ENCODE measurements around the gene HOXC12.

The HOXC12 gene, protein sequence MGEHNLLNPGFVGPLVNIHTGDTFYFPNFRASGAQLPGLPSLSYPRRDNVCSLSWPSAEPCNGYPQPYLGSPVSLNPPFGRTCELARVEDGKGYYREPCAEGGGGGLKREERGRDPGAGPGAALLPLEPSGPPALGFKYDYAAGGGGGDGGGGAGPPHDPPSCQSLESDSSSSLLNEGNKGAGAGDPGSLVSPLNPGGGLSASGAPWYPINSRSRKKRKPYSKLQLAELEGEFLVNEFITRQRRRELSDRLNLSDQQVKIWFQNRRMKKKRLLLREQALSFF

DNA sequence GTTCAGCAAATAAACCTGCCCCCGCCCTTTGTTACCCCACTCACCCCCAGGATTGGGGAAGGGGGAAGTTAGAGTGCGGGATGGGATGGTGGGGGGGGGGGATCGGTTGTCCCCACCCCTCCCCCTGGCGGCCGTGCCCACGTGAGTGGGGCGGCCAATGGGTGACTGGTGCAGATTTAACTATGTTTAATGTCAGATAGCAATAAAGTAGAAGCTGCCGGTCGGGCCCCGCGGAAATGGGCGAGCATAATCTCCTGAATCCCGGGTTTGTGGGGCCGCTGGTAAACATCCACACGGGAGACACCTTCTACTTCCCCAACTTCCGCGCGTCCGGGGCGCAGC lies at the start of gene HOXC12:
HOXC12 (plus strand) TSS at position 210 of the 342 bp plus-strand sequence; CDS start at position 237, 27 bp downstream.
- Histone ChIP-seq H4K20me1 (peaks cover 100% of the 10 kb centered on the region), H3K4me1 (peaks cover 9% of the 10 kb centered on the region; the same call in 1 of the 2 replicates), H3K4me3 (0 out of 2 replicates have a peak within 1 kb of the TSS, but pooled peaks have one; percentile 14), H3K36me3 (no peaks in the 10 kb centered on the region), H3K9me3 (peaks cover 27% of the 10 kb centered on the region), H3K27me3 (peaks cover 100% of the 10 kb centered on the region), H3K4me2 (no peak within 1 kb of the TSS), H3K9ac (no peak within 1 kb of the TSS), H3K27ac (no peak within 1 kb of the TSS)
- no peak for TF ChIP-seq Cebpa-rat (IDR thresholded peaks at IDR 0.05)

DNA sequence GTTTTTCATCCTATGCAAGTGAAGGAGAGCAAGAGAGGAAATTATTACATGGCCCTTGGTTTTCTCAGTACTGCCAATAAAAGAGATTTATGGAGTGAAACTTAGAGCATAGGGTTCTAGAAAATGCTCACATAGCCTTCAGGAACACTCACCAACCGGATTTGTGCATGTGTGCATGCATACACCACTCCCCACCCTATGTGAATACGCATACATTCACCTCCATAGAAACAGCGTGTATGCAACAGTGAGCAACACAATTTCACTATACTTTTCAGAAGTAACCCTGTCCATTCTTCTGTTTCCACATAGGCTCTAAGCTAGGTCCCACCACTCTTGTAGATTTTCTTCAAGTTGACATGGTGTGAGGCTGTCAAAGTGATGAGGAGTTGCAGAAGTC lies 47.6 kb upstream of the HOXC12 start:
- Histone ChIP-seq H4K20me1 (no peaks in the 10 kb centered on the region), H3K4me3 (no peak overlapping the region), H3K27ac (no peak overlapping the region), H3K9me3 (no peaks in the 10 kb centered on the region), H3K4me2 (no peak overlapping the region), H3K9ac (no peak overlapping the region), H3K36me3 (no peaks in the 10 kb centered on the region), H3K27me3 (peaks cover 3% of the 10 kb centered on the region; the same call in 1 of the 2 replicates), H3K4me1 (no peaks in the 10 kb centered on the region)
- TF ChIP-seq Cebpa-rat (IDR thresholded peaks at IDR 0.05): no peak

DNA sequence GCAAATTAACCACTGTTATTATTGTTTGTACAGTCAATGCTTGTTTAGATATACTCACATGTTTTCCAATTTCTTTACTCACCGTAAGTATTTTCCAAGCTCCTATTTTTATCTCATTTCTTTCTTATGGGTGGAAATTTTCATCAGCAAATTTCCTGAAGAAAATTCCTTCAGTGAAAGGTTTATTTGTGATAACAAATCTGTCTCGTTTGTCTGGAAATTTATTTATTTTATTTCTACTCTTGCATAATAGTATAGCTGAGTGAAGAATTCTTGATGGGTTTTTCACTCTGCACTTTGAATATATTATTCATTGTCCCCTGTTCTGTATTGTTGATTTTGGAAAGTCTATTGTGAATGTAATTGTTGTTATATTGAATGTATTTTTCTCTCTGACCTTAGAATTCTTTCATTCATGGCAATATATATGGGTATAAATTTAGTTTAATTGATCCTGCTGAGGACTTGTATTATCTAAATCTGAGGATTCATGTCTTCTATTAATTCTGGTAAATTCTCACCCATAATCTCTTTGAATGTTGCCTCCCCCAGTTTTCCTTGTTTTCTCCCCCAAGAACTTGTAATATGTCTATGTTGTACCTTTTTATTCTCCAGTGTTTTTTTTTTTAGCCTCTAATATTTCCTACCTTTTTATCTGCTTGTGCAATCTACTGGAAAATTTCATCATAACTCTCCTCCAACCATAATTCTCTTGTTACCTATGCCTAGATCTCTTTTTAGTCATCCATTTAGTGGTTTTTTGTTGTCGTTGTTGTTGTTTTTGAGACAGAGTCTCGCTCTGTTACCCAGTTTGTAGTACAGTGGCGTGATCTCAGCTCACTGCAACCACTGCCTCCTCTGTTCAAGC lies 37.7 kb upstream of the HOXC12 start:
- H3K27me3 ChIP-seq: peaks cover 12% of the 10 kb centered on the region; the same call in 1 of the 2 replicates
- H3K4me2 ChIP-seq: no peak overlapping the region
- H3K4me3 ChIP-seq: no peak overlapping the region
- TF ChIP-seq Cebpa-rat (IDR thresholded peaks at IDR 0.05): no peak
- no peak overlapping the region for H3K27ac ChIP-seq
- no peak overlapping the region for H3K9ac ChIP-seq
- no peaks in the 10 kb centered on the region for H3K4me1 ChIP-seq
- H3K9me3 ChIP-seq: no peaks in the 10 kb centered on the region
- no peaks in the 10 kb centered on the region for H4K20me1 ChIP-seq
- H3K36me3 ChIP-seq: no peaks in the 10 kb centered on the region

DNA sequence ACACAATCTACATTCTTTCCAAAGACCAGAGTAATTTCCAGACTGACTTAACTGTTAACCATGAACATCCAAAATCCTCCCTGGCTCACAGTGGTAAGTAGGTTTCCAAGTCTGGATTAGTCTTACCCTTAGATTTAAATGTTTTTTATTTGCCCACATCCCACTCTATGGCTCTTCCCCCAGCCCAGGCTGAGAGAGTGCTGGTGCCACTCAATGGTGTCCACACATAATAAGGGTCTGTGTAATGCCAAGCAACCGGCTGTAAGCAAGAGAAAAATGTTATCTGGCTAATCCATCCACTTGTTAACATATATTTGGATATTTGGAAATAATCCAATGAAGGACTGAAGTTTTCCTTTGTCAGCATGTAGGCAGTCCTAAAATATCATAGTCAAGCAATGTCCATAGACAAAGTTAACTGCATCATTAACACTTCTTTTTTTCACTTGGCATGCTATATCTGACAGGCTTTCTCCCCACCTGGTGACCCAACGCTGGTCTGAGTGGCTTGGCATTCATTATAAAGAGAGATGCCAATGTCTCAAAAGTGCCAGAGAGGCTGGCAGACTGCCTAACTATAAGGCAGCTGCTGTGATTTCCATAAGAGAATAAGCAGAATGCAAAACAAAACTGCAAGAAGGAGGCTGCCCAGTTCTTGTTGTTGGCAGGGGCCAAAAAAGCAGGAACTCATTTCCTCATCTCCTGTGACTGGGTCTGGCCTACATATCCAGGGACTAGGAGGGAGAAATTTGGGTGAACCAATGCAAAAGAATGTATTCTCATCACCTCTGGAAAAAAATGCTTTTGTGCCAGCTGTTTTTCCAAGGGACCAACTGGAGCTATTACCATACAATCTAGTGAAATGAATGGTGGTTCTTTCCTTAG lies 29.9 kb upstream of the HOXC12 start:
- no peak overlapping the region for H3K4me3 ChIP-seq
- no peak for TF ChIP-seq Cebpa-rat (IDR thresholded peaks at IDR 0.05)
- no peaks in the 10 kb centered on the region for H3K4me1 ChIP-seq
- H3K36me3 ChIP-seq: no peaks in the 10 kb centered on the region
- peaks cover 30% of the 10 kb centered on the region for H3K9me3 ChIP-seq
- no peak overlapping the region for H3K4me2 ChIP-seq
- H3K27ac ChIP-seq: no peak overlapping the region
- peaks cover 29% of the 10 kb centered on the region; the same call in 1 of the 2 replicates for H4K20me1 ChIP-seq
- H3K9ac ChIP-seq: no peak overlapping the region
- peaks cover 76% of the 10 kb centered on the region for H3K27me3 ChIP-seq

DNA sequence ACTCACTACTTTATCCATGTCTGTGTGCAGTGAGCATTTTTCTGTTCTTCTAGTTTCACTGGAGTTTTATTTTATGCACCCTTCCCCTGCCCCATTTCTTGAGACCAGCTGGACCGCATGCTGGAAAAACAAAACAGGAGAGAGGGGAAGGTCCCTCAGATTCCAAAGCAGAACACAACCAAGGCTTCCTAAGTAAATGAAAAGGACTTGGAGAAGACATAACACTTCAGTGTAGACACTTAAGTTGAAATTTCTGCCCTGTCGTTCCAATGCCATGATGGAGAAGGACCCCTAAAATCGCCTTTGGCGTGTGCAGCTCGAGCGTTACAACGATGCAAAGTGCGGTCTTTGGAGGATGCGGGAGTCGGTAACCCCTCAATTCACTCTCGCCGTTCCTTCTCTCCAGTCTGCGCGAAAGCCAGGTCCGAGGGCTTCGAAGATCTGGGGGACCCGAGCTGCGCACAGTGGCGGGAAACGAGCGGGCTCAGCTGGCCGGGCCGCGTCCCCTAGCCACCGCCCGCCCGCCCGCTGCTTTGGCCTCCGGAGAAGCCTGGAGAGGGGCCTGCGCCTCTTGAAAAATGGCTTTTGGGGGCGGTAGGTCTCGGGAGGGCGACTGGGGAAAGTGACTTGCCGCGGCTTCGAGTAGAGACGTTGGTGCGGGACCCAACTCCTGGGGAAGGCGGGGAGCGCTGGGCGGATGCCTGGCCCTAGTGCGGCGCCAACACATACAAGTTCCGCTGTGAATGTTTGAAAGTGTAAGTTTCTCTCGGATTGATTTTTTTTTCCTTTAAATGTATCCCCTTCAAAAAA lies 27.3 kb upstream of the HOXC12 start:
- no peak overlapping the region for H3K4me2 ChIP-seq
- no peak overlapping the region for H3K27ac ChIP-seq
- peaks cover 49% of the 10 kb centered on the region; the same call in 1 of the 2 replicates for H4K20me1 ChIP-seq
- no peaks in the 10 kb centered on the region for H3K4me1 ChIP-seq
- H3K27me3 ChIP-seq: peaks cover 100% of the 10 kb centered on the region
- no peak for TF ChIP-seq Cebpa-rat (IDR thresholded peaks at IDR 0.05)
- H3K36me3 ChIP-seq: no peaks in the 10 kb centered on the region
- no peak overlapping the region for H3K9ac ChIP-seq
- H3K9me3 ChIP-seq: peaks cover 44% of the 10 kb centered on the region
- no peak overlapping the region for H3K4me3 ChIP-seq

DNA sequence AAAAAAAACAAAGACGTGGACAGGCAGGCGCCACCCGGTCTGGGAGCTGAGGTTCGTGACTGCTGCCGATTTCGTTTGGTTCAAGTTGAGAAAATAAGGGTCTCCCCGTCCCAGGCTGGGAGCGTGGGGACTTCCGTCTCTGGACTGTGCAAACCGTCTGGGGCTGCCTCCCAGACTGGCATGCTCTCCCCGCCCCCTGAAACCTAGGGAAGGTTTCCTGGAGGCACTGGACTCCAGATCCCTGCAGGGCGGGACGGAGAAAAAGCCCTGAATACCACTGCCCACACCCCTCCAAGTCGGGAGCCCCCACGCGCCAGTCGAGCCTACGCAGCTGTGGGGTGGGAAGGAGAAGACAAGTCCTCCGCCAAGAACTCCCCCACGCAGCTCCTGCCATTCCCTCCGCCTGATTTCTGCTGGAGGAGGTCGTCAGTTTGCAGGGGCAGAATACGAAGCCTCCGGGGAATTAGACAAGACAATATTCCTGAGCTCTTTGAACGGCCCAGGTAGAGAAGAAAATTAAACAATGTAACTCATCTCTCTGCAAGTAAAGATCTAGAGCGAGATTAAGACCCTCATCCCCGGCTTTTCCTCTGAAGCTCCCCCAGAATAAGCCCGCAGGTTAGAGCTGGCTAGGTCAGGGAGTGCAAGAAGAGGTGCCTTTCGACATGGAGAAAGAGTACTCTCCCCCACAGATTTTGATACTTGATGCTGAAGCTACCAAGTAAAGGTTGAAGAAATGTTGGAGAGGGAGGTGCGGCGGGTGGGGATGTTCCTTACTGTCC lies 26.5 kb upstream of the HOXC12 start:
- Histone ChIP-seq H3K27me3 (peaks cover 100% of the 10 kb centered on the region), H3K9me3 (peaks cover 44% of the 10 kb centered on the region), H3K36me3 (no peaks in the 10 kb centered on the region), H3K27ac (no peak overlapping the region), H4K20me1 (peaks cover 57% of the 10 kb centered on the region; the same call in 1 of the 2 replicates), H3K4me2 (no peak overlapping the region), H3K9ac (no peak overlapping the region), H3K4me3 (no peak overlapping the region), H3K4me1 (no peaks in the 10 kb centered on the region)
- TF ChIP-seq Cebpa-rat (IDR thresholded peaks at IDR 0.05): no peak

DNA sequence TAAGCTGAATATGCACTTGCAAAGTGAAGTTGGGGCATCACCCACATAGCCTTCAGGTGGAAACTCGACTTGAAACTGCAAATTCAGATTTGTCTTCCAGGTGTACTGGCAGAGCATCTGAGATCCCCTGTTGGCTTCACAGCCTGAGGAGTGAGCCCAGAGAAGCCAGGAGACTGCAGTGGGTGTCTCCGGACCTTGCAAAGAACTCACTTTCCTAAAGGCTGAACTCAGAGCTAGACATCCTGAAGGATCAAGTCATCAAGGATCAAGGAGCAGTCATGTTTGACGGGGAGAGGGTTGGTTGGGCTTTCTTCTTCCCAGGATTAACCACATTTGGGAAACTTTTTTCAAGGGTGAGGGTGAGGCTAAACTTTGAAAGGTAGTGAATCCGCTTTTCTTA lies 25.2 kb upstream of the HOXC12 start:
- Histone ChIP-seq H3K27ac (no peak overlapping the region), H3K9me3 (peaks cover 54% of the 10 kb centered on the region), H3K4me2 (no peak overlapping the region), H3K4me1 (no peaks in the 10 kb centered on the region), H3K27me3 (peaks cover 100% of the 10 kb centered on the region), H3K9ac (no peak overlapping the region), H3K36me3 (no peaks in the 10 kb centered on the region), H4K20me1 (peaks cover 70% of the 10 kb centered on the region; the same call in 1 of the 2 replicates), H3K4me3 (no peak overlapping the region)
- no peak for TF ChIP-seq Cebpa-rat (IDR thresholded peaks at IDR 0.05)

DNA sequence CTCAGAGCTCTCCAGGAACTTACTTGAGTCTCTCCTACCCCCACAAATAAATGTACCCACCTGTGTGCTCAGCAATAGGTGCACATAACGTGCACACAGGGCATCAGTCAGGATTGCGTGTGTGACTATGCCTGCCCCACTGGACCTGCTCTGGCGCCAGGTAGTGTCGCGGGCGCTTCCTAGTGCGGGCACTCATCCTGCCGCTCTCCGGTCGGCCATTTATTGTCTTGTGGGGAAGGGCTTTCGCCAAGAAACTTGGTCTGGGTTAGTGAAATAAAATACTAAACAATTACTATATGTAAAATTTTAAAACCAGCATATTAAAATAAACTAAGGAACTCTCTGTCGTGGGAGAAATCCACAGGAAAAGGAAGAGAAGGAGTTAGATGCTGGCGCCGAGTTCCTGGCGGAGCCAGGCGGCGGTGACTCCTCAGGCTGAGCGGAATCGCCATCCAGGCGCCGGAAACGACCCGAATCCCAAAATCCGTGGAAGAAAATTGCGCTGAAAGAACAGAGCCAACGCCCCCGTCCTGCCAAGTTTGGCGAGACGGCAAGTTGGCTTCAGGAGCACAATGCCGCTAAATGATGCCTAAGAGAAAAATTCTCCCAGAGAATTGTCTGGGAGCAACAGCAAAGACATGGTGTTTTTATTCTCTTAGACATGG lies 24.0 kb upstream of the HOXC12 start:
- Histone ChIP-seq H3K4me2 (no peak overlapping the region), H3K9ac (no peak overlapping the region), H3K36me3 (no peaks in the 10 kb centered on the region), H4K20me1 (peaks cover 82% of the 10 kb centered on the region), H3K4me1 (no peaks in the 10 kb centered on the region), H3K4me3 (no peak overlapping the region), H3K9me3 (peaks cover 54% of the 10 kb centered on the region), H3K27ac (no peak overlapping the region), H3K27me3 (peaks cover 100% of the 10 kb centered on the region)
- TF ChIP-seq Cebpa-rat (IDR thresholded peaks at IDR 0.05): no peak
